ENCODE results near the gene ECEL1.

Gene ECEL1

DNA sequence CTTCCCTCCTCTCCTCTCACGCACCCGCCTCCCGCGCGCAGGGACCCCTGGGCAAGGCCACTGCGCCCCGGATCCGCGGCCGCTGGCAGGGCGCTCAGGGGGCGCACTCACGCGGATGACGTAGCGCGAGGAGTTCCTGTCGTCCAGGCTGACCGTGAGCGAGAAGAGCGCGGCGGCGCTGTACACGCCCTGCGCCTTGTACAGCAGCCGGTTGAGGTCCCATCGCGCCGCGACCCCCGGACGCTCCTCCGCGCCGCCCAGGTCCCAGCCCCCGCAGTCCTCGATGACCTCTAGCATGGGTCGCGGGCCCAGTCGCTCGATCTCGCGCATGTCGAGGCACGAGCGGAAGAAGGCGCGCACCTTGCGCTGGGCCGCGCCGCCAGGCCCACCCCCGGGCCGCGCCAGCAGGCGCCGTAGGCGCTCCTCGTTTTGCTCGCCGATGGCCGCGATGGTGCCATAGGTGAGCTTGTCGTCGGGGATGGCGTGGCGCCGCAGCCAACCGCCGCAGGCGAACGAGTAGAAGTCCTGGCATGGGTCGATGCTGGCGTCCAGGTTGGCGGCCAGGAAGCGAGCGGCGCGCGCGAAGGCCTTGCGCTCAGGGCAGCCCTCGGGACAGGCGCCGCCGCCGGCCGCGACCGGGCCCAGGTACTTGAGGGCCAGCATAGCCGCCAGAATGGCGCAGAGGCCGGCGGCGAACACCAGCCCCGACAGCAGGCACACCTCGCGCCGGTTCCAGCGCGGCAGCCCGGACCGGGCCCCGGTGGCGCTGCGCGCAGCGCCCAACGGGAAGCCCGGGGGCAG, 1.7 kb downstream of the ECEL1 start:
- Histone ChIP-seq H3K36me3 (ENCODE audit: control insufficient read depth in 1 of 2, insufficient read depth in 2 of 2, low read length in 2 of 2) (no peaks in the 10 kb centered on the region), H3K4me3 (ENCODE audit: low read depth in 1 of 2, low read length in 2 of 2) (no peak overlapping the region), H3K27me3 (ENCODE audit: low read depth, low read length) (peaks cover 15% of the 10 kb centered on the region), H3K9me3 (ENCODE audit: control insufficient read depth in 1 of 2, low read length in 2 of 2) (no peaks in the 10 kb centered on the region), H3K27ac (ENCODE audit: low read length) (no peak overlapping the region), H3K4me1 (ENCODE audit: control insufficient read depth in 1 of 2, insufficient read depth in 2 of 2, low read length in 2 of 2) (peaks cover 0 to 19% of the 10 kb centered on the region in 2 donors)

DNA sequence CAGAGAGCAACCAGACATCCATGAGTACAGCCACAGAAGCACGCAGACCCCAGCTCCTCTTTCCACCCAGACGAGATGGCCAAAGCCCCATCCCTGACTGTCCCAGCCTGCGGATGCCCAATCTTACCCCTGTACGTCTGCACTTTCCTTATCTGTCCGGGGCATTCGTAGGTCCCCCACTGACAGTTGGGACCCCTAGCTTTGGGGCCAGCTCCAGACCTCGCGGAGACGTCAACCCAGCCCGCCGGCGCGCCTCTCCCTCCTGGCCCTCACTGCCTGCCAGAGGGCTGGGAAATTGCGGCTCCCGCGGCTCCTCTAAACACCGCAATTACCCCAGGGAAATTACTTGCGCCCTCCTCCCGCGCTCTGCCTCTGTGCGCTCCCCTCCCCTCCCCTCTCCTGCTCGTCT, 2.3 kb downstream of the ECEL1 start:
- Histone ChIP-seq H3K4me1 (ENCODE audit: control insufficient read depth in 1 of 2, insufficient read depth in 2 of 2, low read length in 2 of 2) (peaks cover 0 to 19% of the 10 kb centered on the region in 2 donors), H3K27me3 (ENCODE audit: low read depth, low read length) (peaks cover 15% of the 10 kb centered on the region), H3K27ac (ENCODE audit: low read length) (no peak overlapping the region), H3K4me3 (ENCODE audit: low read depth in 1 of 2, low read length in 2 of 2) (no peak overlapping the region), H3K9me3 (ENCODE audit: control insufficient read depth in 1 of 2, low read length in 2 of 2) (no peaks in the 10 kb centered on the region), H3K36me3 (ENCODE audit: control insufficient read depth in 1 of 2, insufficient read depth in 2 of 2, low read length in 2 of 2) (no peaks in the 10 kb centered on the region)

DNA sequence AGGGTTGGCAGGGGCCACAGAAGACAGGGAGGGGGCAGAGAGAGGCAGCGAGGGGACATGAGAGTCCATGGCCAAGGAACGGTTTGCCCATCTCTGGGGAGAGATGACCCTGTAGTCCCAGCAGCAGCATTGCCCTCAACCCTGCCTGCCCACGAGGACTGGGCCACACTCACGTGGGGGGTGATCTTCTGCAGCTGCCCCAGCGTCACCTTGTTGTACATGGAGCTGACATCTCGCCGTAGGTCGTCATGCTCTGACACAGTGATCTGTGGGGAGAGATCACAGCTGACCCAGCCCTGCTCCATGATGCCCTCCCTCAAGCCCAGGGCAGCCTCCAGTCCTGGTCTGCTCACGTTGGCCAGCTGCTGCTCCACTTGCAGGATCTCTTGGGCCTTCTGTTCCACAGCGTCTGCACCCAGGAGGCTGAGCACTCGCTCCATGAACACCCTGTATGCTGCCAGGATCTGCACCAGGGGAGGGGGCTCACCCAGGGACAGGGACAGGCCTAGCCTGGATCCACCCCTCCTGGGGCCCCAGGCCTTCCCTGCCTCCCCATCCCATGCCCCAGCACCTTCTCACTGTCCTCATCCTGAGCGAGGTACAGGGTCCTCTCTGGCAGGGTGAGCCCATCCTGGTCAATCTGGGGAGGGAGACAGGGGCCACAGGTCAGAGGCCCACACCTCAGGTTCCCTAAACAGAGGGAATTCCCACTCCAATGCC, 2.8 kb downstream of the ECEL1 start:
- Histone ChIP-seq H3K27me3 (ENCODE audit: low read depth, low read length) (peaks cover 15% of the 10 kb centered on the region), H3K36me3 (ENCODE audit: control insufficient read depth in 1 of 2, insufficient read depth in 2 of 2, low read length in 2 of 2) (no peaks in the 10 kb centered on the region), H3K27ac (ENCODE audit: low read length) (no peak overlapping the region), H3K4me3 (ENCODE audit: low read depth in 1 of 2, low read length in 2 of 2) (no peak overlapping the region), H3K9me3 (ENCODE audit: control insufficient read depth in 1 of 2, low read length in 2 of 2) (no peaks in the 10 kb centered on the region), H3K4me1 (ENCODE audit: control insufficient read depth in 1 of 2, insufficient read depth in 2 of 2, low read length in 2 of 2) (peaks cover 0 to 19% of the 10 kb centered on the region in 2 donors)

DNA sequence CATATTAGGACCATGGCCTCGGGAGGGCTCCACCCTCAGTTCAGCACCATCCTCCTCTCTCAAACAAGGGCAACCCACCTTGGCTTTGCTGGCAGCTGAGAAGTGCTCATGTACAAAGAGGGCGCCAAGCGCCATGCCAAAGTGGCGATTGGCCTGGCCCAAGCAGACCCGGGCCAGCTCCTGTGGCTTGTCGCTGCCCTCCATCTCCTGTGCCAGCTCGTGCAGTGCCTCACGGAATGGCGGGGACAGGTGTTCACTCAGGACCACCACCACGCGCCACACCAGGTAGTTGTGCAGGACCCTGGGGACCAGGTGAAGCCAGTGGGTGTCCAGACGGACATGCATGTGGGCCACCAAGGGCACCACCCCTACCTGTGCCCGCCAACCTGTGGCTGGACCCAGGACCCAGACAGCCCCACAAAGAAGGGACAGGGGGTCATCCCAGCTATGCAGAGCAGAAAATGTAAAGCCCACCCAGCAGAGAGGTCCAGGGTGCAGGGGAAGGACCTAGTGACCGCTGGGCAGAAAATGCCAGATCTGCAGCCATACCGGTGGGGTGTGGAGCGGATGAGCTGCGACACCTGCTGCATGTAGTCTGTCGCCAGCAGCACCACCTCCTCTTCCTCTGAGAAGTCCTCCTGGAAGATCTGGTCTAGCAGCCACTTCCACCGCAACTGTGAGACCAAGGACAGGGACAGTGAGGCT, 3.6 kb downstream of the ECEL1 start:
- no peak overlapping the region for H3K27ac ChIP-seq (ENCODE audit: low read length)
- peaks cover 0 to 19% of the 10 kb centered on the region in 2 donors for H3K4me1 ChIP-seq (ENCODE audit: control insufficient read depth in 1 of 2, insufficient read depth in 2 of 2, low read length in 2 of 2)
- no peaks in the 10 kb centered on the region for H3K9me3 ChIP-seq (ENCODE audit: control insufficient read depth in 1 of 2, low read length in 2 of 2)
- no peaks in the 10 kb centered on the region for H3K36me3 ChIP-seq (ENCODE audit: control insufficient read depth in 1 of 2, insufficient read depth in 2 of 2, low read length in 2 of 2)
- peaks cover 15% of the 10 kb centered on the region for H3K27me3 ChIP-seq (ENCODE audit: low read depth, low read length)
- no peak overlapping the region for H3K4me3 ChIP-seq (ENCODE audit: low read depth in 1 of 2, low read length in 2 of 2)

DNA sequence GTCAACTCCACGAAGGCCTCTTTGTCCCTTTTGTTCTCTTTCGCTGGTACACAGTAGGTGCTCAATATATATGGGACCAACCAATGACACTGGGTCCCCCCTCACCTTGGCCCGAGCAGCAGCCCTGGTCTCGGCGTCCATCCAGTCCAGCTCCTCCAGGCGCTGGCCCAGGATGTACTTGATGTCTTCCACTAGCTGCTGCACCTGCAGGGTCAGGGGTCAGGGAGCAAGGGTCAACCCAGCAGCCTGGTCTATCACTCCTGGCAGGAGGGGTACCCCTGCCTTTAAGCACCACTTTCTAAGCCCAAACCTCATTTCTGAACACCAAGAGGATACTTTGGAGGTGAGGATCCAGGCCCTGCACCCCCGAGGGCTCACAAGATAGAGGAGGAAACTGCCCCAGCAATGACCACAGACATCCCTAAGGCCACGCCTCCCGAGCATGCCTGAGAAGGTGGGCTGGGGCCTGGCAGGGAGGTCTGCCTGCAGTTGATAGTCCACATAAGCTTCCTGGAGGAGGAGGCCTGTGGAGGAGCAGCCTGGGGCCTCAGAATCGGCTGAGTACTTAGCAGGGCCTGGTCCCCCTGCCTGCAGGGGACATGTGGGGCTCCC, 4.2 kb downstream of the ECEL1 start:
- Histone ChIP-seq H3K9me3 (ENCODE audit: control insufficient read depth in 1 of 2, low read length in 2 of 2) (no peaks in the 10 kb centered on the region), H3K27me3 (ENCODE audit: low read depth, low read length) (peaks cover 15% of the 10 kb centered on the region), H3K27ac (ENCODE audit: low read length) (no peak overlapping the region), H3K4me3 (ENCODE audit: low read depth in 1 of 2, low read length in 2 of 2) (no peak overlapping the region), H3K4me1 (ENCODE audit: control insufficient read depth in 1 of 2, insufficient read depth in 2 of 2, low read length in 2 of 2) (peaks cover 0 to 19% of the 10 kb centered on the region in 2 donors), H3K36me3 (ENCODE audit: control insufficient read depth in 1 of 2, insufficient read depth in 2 of 2, low read length in 2 of 2) (no peaks in the 10 kb centered on the region)

DNA sequence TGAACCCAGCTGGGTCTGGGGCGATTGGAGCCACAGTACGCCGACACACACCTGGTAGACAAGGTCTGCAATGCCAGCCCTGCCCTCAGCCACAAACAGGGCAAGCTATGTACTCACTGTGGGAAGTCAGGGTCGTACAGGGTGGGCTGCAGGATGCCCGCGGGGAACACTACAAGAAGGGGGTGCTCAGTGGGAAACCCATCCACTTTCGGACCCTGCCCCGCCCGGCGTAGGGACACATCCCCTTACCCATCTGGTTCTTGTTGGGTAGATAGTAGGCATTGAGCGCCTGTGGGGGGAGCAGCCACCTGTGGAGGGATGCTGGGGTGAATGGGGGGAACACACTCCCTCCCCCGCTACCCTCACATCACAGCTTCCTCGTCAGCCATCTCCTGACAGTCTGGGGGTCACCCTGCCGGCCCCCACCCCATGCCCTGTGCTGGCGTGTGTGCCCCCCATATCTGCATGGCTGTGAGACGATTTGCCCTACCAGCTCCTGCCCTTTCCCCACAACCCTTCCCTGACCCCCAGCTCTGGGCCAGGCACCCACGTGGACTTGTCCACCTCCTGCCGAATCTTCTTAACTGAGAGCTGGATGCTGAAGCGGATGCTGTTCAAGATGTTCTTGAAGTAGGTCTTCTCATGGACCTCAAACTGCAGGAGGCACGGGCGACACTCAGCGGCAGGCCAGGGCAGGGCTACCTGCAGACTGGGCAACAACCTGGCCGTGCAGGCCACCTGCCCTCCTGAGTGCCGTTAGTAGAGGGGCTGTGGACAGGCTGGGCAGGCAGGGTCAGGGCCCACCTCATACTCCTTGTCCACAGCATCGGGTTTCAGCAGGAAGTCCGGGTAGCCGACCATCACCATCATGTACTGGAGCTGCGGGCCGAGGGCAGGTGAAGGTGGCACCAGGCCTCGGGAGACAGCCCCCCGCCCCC, 5.1 kb downstream of the ECEL1 start:
- Histone ChIP-seq H3K27ac (ENCODE audit: low read length) (no peak overlapping the region), H3K27me3 (ENCODE audit: low read depth, low read length) (peaks cover 15% of the 10 kb centered on the region), H3K9me3 (ENCODE audit: control insufficient read depth in 1 of 2, low read length in 2 of 2) (no peaks in the 10 kb centered on the region), H3K4me1 (ENCODE audit: control insufficient read depth in 1 of 2, insufficient read depth in 2 of 2, low read length in 2 of 2) (peaks cover 0 to 19% of the 10 kb centered on the region in 2 donors), H3K4me3 (ENCODE audit: low read depth in 1 of 2, low read length in 2 of 2) (no peak overlapping the region), H3K36me3 (ENCODE audit: control insufficient read depth in 1 of 2, insufficient read depth in 2 of 2, low read length in 2 of 2) (no peaks in the 10 kb centered on the region)

DNA sequence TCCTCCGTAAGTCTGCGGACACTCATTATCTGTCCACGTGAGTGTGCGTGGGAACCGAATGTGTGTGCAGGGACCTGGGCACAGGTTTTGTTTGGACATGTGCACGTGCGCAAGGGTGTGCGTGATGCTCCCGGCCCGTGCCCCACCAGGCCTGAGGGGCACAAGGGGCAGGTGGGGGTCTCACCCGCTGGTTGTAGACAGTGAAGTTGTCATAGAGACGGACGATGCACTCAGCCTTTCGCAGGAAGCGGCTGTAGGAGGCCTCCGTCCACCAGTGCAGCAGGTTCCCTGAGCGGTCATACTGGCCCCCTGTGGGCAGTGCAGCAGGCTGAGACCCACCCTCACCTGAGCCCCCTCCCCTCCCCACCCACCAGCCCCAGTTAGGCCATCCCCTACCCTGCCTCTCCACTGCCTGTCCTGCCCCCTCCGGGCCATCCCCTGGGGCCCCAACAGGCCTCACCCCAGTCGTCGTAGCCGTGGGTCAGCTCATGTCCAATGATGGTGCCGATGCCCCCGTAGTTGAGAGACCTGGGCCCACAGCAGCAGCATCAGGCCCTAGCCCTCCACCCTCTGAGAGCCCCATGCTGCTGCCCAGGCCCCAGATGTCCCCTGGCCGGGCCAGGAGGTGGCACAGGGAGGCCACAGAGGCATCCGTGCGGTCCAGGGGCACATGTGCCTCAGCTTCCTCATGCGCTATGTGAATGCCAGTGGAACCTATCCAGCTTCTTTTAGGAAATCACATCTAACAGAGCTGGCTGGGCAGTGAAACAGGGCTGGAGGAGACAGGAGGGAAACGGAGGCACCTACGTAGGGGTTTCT, 6.1 kb downstream of the ECEL1 start:
- no peaks in the 10 kb centered on the region for H3K9me3 ChIP-seq (ENCODE audit: control insufficient read depth in 1 of 2, low read length in 2 of 2)
- peaks cover 15% of the 10 kb centered on the region for H3K27me3 ChIP-seq (ENCODE audit: low read depth, low read length)
- no peak overlapping the region for H3K4me3 ChIP-seq (ENCODE audit: low read depth in 1 of 2, low read length in 2 of 2)
- H3K4me1 ChIP-seq (ENCODE audit: control insufficient read depth in 1 of 2, insufficient read depth in 2 of 2, low read length in 2 of 2) = peaks cover 0 to 8% of the 10 kb centered on the region in 2 donors
- H3K27ac ChIP-seq (ENCODE audit: low read length) = no peak overlapping the region
- no peaks in the 10 kb centered on the region for H3K36me3 ChIP-seq (ENCODE audit: control insufficient read depth in 1 of 2, insufficient read depth in 2 of 2, low read length in 2 of 2)

DNA sequence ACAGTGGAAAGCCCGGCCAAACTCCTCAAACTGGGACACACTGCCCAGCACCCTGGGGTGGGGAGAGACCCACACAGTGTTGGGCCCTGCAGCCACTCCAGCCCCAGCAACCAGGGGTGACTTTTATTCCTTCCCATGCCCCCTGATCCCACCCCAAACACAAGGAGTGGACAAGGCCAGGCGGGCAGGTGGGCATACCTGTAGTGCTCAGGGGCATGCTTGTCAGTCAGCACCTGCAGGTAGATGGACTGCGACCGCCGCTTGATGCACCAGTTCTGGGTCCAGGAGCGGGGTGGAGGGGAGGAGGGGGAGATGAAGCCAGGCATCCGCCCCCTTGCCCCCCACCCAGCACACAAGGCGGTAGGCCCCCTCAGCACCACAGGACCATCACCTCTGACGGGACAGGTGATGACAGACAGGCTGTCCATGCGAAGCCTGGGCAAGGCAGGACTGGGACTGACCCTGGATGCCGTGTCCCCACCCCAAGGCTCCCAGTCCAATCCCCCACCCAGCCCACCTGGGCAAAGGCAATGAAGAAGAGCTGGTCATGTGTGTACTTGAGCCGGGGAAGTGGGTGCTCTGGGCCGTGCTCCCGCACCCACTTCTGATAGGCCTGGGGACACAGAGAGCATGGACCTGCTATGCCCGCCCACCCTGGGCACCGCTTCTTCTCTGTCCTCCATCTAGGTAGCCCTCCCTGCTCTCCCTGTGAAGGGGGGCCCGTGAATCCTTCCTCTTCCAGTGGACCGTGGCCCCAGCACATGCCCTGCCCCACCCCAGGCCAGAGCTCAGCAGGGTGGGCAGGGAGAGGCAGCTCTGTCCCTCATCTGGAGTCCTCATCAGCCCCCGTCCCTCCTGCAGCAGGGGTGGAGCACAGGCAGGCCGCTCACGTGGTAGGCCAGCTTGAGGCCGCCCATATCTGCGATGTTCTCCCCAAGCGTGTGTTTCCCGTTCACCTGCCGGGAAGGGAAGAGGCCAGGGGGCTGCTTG, 7.1 kb downstream of the ECEL1 start:
- H3K27ac ChIP-seq (ENCODE audit: low read length) = no peak overlapping the region
- no peaks in the 10 kb centered on the region for H3K36me3 ChIP-seq (ENCODE audit: control insufficient read depth in 1 of 2, insufficient read depth in 2 of 2, low read length in 2 of 2)
- peaks cover 10% of the 10 kb centered on the region for H3K27me3 ChIP-seq (ENCODE audit: low read depth, low read length)
- H3K4me1 ChIP-seq (ENCODE audit: control insufficient read depth in 1 of 2, insufficient read depth in 2 of 2, low read length in 2 of 2) = no peaks in the 10 kb centered on the region
- H3K9me3 ChIP-seq (ENCODE audit: control insufficient read depth in 1 of 2, low read length in 2 of 2) = no peaks in the 10 kb centered on the region
- H3K4me3 ChIP-seq (ENCODE audit: low read depth in 1 of 2, low read length in 2 of 2) = no peak overlapping the region
